ENCODE results near the gene COPE. TPM values are rescaled to one million over a fixed set of nuclear protein-coding genes. Genes with fewer than 3 reads are reported as not detected.

The COPE gene
- total and polyA plus RNA-seq, 2 of the 8 experiments (the other 6 are each of a cell fraction or from before 2014, with no cell fraction given): 178 to 356 TPM

- TF ChIP-seq YY1 (IDR thresholded peaks at IDR 0.05; ENCODE audit: low read depth, low read length): no peak
- TF ChIP-seq, protein P1, sequence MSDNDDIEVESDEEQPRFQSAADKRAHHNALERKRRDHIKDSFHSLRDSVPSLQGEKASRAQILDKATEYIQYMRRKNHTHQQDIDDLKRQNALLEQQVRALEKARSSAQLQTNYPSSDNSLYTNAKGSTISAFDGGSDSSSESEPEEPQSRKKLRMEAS (IDR thresholded peaks at IDR 0.05): no peak
- TF ChIP-seq ATF2 (IDR thresholded peaks at IDR 0.05; ENCODE audit: low read length): no peak
- no peak for TF ChIP-seq SRF (IDR thresholded peaks at IDR 0.05; ENCODE audit: low read depth, low read length)
Observed at GRCh38 chr19:18955042-18955441, 35.9 kb upstream of the COPE start (continued).
